GM18517 (cell line): ENCODE results near the gene DAND5.
A peak's percentile ranks its signal among the peaks of the same experiment; 100 is the strongest.
"Not testable (repeated sequence)": the region's sequence is repeated elsewhere in the genome, so short reads cannot be mapped to it uniquely, and the experiment has no call there.

ENCODE experiments used
- ATAC-seq: cut with Tn5 transposase; IDR thresholded peaks from one replicate; pipeline ENCODE4 v1.9.1; 2021; ENCODE audit warnings: mild to moderate bottlenecking, moderate library complexity; ENCODE audit not compliant: unreplicated experiment

The DAND5 gene

DNA sequence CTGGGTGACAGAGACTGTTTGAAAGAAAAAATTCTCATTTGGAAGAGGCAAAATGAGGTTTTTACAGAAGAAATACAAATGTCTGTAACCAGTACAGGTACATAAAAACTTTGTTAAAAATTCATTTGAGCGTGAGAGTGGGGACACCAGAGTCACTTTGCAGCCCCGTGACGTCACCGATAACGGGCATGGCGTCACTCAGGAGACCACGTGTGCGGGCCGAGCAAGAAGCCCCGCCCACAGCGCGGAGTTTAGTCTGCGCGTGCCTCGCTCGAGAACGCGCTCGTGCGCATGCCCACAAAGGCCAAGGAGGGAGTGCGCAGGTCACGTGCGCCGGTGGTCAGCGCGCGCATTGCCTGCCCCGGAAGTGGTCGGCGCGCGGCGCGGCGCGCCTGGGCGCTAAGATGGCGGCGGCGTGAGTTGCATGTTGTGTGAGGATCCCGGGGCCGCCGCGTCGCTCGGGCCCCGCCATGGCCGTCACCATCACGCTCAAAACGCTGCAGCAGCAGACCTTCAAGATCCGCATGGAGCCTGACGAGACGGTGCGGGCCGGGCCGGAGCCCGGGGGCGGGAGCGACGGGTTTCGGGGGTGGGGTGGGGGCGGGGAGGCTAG lies 23.8 kb upstream of the DAND5 start, which contains the start of gene RAD23A:
RAD23A (plus strand) TSS at position 384 of the 613 bp plus-strand sequence; CDS start at position 471, 87 bp downstream.
- ATAC-seq: peak; percentile 77

DNA sequence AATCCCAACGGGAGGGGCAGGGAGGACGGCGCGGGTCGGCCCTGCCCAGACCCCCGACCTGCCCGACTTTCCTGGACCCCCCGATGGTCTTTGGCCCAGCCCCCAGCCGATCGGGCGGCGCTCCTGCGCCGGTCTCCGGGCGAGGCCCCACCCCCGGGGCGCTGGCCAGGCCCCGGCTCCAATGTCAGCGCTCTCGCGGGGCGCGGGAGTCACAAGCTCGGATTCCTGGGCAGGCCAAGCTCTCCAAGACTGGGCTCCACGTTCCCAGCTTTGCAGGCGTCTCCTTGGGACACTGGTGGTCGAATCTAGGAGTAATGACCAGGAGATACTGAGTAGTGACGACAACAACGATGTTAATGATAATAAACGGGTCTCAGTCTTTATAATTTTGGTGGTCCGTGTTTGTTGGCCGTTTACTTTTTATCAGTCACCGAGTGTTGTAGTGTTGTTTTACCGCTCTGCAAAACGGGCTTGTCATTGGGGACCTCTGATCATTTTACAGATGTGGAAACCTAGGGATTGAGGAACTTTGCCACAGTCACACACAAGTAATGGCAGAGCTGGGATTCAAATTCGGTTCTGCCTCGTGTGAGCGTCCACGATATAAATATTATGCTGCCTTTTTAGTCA lies 23.2 kb upstream of the DAND5 start:
- peak; percentile 11 for ATAC-seq

DNA sequence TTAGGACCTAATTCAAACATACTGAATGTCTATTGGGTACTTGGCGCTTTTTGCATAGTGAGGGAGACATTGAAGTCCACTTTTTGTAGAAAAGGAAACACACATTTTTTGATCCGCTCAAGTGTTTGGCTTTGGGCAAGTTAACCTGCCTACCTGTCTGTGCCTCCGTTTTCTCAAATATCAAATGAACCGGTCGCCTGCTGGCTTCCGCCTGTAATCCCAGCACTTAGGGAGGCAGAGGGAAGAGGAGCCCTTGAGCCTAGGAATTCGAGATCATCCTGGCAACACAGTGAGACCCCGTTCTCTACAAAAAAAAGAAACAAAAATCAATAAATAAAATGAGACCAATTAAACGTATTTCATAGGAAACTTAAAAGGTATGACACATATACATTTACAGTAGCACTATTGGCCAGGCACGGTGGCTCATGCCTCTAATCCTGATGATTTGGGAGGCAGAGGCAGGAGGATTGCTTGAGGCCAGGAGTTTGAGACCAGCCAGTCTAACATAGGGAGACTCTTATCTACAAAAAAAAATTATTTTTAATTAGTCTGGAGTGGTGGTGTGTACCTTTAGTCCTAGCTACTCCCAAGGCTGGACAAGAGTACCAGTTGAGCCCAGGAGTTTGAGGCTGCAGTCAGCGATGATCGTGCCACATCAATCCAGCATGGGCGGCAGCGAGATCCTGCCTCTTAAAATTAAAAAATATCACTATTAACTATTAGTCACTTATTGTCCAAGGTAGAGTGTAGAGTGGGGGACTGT lies 22.5 kb upstream of the DAND5 start:
- no peak for ATAC-seq

DNA sequence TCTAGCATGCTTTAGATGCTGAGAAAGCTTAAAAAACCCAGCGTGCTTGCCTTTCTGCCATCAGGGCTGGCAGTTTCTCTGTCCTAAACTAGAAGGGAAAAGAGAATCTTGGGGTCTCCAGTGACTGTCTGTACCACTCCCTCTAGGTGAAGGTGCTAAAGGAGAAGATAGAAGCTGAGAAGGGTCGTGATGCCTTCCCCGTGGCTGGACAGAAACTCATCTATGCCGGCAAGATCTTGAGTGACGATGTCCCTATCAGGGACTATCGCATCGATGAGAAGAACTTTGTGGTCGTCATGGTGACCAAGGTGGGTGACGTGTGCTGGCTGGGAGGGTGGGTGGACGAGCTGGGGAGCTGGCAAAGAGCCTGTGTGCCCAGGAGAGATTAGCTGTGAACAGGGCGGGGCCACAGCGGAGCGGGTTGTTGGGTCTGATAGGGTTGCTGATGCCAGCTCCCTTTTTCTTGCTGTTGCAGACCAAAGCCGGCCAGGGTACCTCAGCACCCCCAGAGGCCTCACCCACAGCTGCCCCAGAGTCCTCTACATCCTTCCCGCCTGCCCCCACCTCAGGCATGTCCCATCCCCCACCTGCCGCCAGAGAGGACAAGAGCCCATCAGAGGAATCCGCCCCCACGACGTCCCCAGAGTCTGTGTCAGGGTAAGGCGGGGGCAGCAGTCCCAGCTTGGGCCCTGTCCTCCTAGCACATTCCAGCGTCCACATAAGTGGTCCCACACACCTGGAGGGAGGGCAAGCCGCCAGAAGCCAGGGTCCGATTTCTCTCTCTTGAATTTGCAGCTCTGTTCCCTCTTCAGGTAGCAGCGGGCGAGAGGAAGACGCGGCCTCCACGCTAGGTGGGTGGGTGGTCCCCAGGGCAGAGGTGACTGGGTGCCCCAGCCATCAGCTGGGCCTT lies 21.4 kb upstream of the DAND5 start:
- ATAC-seq: no peak

DNA sequence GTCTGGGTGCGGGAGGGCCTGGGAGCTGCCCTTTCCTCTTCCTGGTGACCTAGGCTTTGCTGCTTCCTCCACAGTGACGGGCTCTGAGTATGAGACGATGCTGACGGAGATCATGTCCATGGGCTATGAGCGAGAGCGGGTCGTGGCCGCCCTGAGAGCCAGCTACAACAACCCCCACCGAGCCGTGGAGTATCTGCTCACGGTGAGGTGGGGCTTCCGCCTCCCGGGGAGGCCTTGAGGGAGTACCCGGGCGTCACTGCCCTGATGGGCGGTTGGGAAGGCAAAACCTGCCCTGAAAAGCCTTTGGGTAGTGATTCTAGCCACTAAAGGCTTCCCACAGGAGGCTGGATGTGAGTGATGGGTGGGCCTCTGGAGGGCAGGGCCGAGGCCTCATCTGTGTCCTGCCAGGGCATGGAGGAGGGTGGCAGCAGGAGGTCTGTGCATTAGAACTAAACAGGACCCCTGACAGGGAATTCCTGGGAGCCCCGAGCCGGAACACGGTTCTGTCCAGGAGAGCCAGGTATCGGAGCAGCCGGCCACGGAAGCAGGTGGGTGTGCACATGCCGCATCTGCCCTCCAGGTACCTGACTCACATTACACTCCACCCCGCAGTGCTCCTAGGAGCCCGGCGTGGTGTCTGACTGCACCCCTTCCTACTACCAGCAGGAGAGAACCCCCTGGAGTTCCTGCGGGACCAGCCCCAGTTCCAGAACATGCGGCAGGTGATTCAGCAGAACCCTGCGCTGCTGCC lies 20.6 kb upstream of the DAND5 start:
- ATAC-seq: no peak

DNA sequence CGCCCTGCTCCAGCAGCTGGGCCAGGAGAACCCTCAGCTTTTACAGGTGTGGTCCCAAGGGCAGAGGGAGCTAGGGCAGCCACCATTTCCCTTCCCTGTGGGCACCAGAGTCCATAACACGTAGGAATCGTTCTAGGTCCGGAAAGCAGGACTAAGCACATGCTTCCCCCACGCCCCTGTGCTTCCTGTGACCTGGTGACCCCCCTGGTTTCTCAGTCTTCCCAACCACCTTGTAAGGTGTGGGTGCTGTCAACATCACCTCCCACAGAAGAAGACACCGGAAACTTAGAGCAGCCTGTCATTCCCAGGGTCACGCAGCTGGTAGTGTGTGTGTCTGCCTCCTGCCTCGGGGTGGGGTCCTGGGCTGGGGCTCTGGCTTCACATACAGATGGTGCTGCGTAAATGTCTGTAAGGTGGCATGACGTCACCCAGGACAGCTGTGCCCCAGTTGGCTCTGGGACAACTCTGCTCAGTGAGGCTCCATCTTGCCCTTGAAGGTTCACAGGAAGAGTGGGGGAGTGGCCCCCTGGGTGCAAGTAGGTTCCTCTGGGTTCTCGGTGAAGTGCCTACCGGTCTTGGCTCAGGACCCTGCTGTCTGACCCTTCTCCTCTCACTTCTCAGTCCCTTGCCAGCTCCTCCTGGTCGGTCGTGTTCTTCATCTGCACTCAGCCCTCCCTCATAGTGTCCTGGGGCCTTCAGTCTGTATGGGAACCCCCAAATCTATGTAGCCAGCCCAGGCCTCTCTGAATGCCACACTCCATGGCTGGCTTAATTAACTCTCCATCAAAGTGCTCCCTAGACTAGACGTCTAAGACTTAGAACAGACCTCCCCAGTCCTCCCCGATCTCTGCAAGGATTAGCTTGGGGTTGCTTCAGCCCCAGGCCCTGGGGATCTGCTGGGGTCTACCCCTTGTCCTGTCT lies 19.8 kb upstream of the DAND5 start:
- no peak for ATAC-seq

DNA sequence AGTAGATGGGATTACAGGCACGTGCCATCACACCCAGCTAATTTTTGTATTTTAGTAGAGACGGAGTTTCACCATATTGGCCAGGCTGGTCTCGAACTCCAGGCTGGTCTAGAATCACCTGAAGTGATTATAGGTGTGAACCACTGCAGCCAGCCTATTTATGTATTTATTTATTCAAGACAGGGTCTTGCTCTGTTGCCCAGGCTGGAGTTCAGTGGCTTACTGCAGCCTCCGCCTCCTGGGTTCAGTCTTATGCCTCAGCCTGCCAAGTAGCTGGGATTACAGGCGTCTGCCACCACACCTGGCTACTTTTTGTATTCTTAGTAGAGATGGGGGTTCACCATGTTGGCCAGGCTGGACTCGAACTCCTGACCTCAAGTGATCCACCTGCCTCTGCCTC lies 17.3 kb upstream of the DAND5 start:
- ATAC-seq: not testable (repeated sequence)

DNA sequence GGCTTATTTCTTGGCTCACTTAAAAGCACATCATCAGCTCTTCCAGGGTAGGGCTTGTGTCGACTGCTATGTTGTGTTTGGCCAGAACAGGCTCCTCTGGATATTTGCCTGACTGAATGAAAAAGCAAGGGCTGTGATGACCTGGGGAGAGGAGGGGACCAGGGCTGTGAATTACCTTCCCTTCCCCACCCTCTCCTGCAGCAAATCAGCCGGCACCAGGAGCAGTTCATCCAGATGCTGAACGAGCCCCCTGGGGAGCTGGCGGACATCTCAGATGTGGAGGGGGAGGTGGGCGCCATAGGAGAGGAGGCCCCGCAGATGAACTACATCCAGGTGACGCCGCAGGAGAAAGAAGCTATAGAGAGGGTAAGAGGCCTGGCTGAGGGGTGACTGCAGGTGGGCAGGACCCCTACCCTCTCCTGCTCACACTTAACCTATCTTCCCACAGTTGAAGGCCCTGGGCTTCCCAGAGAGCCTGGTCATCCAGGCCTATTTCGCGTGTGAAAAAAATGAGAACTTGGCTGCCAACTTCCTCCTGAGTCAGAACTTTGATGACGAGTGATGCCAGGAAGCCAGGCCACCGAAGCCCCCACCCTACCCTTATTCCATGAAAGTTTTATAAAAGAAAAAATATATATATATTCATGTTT lies 16.8 kb upstream of the DAND5 start:
- ATAC-seq: no peak

DNA sequence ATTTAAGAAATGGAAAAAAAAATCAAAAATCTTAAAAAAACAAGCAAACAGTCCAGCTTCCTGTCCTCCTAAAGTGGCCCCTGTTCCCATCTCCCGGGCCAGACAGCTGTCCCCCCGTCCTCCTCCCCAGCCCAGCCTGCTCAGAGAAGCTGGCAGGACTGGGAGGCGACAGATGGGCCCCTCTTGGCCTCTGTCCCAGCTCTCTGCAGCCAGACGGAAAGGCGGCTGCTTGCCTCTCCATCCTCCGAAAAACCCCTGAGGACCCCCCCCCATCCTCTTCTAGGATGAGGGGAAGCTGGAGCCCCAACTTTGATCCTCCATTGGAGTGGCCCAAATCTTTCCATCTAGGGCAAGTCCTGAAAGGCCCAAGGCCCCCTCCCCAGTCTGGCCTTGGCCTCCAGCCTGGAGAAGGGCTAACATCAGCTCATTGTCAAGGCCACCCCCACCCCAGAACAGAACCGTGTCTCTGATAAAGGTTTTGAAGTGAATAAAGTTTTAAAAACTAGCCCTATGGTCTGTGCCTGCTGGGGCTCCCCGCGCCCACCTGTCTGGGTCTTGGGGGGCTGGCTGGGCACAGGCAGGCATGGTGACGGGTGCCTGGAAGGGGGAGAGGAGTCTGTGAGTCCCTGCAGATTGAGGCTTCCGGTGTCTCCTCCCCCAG lies 16.1 kb upstream of the DAND5 start:
- ATAC-seq: no peak

DNA sequence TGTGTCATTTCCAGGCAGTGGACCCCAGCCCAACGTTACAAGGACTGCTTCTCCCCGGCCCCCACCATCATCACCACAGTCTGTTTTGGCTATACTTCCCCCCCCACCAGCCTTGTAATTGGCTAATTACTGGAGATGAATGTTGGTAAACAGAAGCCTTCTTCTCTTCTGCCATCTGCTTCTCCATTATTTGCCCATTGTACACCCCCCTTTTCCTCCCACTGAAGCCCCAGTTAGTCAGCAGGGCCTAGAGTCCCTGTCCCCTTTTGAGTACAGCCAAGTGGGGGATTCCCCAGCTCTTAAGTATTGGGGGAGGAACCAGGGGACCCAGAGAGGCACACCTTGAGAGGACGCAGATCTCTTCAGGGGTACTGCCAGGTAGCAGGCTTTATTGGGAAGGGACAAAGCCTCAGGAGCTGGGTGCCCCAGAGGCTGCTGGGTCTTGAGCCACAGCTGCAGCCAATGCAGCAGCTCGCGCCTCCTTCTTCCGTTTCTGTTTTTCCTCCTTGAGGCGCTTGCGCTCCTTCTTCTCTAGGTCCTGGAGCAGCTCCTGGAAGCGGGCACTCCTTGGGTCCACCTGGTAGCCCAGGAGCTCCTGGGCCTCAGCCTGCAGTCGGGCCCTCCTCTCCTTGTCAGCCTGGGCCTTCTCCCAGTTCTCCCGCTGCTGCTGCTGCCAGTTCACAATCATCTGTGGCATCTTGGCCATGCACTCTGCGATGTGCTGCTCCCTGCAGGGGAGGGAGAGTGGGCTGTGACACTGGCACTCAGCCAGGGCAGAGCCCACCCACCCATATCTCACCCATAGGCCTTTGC lies 15.4 kb upstream of the DAND5 start:
- no peak for ATAC-seq

DNA sequence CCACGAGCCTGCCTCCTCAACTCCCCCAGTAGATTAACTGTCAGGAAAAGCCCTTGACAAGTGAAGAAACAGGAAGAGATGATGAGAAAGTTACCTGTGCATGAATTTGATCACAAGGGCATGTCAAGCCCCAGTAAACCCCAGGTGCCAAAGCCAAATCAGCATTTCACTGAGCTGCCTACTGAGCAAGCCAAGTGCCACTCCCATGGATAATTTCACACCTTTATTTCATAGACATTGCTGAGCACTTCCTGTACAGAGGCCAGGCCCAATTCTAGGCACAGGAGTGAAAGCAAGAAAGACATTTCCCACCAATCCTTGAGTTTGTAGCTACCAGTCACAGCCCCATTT lies 14.8 kb upstream of the DAND5 start:
- no peak for ATAC-seq

DNA sequence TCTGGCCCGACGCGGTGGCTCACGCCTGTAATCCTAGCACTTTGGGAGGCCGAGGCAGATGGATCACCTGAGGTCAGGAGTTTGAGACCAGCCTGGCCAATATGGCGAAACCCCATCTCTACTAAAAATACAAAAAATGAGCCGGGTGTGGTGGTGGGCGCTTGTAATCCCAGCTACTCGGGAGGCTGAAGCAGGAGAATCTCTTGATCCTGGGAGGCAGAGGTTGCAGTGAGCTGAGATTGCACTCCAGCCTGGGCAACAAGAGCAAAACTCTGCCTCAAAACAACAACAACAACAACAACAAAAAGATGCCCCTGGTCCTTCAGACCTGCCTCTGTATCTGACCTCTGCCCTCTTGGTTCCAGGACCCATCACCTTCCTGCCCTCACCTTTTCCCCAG lies 13.8 kb upstream of the DAND5 start:
- ATAC-seq: not testable (repeated sequence)

DNA sequence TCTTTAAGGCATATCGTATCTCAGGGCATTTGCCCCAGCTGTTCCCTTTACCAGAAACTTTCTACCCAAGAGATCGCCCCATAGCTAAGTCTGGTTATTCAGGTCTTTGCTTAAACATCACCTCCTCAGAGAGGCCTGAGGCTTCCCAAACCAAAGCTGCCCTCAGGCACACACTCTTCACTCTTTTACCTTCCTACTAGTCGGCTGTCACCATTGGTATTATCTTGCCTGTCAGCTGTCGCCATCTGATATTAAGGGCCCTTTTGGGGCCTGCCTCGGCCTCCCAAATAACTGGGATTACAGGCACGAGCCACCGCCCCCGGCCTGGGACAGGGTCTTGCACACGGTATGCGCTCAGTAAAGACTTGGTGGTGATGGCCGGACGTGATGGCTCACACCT lies 13.4 kb upstream of the DAND5 start:
- ATAC-seq: no peak

DNA sequence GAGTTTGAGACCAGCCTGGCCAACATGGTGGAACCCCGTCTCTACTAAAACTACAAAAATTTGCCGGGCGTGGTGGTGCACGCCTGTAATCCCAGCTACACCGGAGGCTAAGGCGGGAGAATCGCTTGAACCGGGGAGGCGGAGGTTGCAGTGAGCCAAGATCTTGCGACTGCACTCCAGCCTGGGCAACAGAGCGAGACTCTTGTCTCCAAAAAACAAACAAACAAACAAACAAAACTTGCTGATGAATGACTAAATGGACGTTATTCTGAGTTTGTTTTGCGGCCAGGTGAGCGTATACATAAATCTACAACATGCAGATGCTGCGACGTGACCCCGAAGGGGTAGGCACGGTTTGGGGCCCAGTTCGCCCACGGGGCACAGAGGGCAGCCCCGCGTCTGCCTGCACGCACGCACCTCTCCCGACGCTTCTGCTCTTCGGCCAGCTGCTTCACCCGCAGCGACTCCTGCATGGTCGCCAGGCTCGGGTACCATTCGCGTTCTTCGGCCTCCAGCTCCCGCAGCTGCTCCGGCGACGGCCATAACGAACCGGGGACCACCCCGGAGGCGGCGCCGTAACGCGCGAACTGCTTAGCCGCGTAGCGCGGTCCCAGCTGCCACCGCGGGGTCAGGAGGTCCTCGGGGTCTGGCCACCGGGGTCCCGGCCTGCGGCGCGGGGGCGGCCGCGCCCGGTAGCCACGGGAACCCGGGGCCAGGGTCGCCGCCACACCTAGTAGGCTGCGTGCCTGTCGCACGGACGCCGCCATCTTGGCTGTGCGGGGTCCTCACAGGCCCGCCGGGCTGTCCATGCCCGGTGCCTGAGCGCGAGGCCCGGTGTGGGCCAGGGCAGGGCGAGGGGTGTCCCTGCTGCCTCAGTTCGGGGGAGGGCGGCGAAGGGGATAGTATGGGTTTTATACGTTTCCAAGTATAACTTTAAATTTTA lies 12.7 kb upstream of the DAND5 start, which contains the start of gene GADD45GIP1:
GADD45GIP1 (minus strand) TSS at position 778 of the 943 bp plus-strand sequence; CDS start at position 767, 11 bp downstream.
- no peak for ATAC-seq

DNA sequence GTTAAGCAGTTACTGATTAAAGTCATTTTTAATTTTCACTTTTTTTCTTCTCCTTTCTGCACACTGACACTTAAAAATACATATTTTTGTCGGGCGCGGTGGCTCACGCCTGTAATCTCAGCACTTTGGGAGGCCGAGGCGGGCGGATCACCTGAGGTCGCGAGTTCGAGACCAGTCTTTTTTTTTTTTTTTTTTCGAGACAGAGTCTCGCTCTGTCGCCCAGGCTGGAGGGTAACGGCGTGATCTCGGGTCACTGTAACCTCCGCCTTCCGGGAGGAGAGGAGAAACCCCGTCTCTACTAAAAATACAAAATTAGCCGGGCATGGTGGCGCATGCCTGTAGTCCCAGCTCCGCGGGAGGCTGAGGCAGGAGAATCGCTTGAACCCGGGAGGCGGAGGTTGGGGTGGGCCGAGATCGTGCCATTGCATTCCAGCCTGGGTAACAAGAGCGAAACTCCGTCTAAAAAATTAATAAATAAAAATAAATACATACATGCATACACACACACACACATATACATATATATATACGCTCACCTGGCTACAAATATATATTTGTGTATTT lies 11.9 kb upstream of the DAND5 start:
- not testable (repeated sequence) for ATAC-seq

DNA sequence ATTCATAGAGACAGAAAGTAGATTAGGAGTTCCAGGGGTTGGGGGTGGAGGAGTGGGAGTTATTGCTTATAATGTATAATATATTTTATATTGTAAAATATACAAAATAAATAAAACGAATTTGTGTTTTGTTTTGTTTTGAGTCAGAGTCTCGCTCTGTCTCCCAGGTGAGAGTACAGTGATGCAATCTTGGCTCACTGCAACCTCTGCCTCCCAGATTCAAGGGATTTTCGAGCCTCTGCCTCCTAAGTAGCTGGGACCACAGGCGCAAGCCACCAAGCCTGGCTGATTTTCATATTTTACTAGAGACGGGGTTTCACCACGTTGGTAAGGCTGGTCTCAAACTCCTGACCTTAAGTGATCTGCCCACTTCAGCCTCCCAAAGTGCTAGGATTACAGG lies 9.9 kb upstream of the DAND5 start:
- no peak for ATAC-seq
